Activated CD8-positive, alpha-beta T cell treated with anti-CD3 and anti-CD28 coated beads, Interleukin-2, amount 10 ng/mL, durations not matched to agents 7 days and 5 days (primary cell): ENCODE data around the gene SIN3B. TPM values are rescaled to one million over a fixed set of nuclear protein-coding genes. Genes with fewer than 3 reads are reported as not detected.
A peak's percentile ranks its signal among the peaks of the same experiment; 100 is the strongest.
"Not testable (repeated sequence)": the region's sequence is repeated elsewhere in the genome, so short reads cannot be mapped to it uniquely, and the experiment has no call there.

Experiments
- ATAC-seq: fragments of 150-1000 bp; cut with Tn5 transposase; one replicate; pipeline ENCODE4 v1.10.0; 2021; ENCODE audit warnings: moderate library complexity
- CTCF ChIA-PET: fragments of 350-600 bp; sonication (Branson Sonifier 250); formaldehyde crosslinking; loops from one replicate; lab custom pipeline; 2021; ENCODE audit warnings: antibody characterized with exemption; lab: Charles Lee
- POLR2A ChIA-PET: fragments of 350-600 bp; sonication (Branson Sonifier 250); formaldehyde crosslinking; loops from one replicate; lab custom pipeline; 2021; ENCODE audit warnings: antibody characterized with exemption; lab: Charles Lee
- DNase-seq: peaks from one replicate; pipeline ENCODE4 v3.0.0-alpha.2; 2020
- H3K27ac Mint-ChIP-seq: one replicate; pipeline ENCODE4 v1.8.0; 2021; ENCODE audit warnings: mild to moderate bottlenecking, mixed read lengths
- H3K27me3 Mint-ChIP-seq: one replicate; pipeline ENCODE4 v1.8.0; 2021; ENCODE audit warnings: low read depth, mixed read lengths
- H3K36me3 Mint-ChIP-seq: one replicate; pipeline ENCODE4 v1.8.0; 2021; ENCODE audit warnings: low read depth, mixed read lengths
- H3K4me1 Mint-ChIP-seq: one replicate; pipeline ENCODE4 v1.8.0; 2021; ENCODE audit warnings: low read depth, mixed read lengths
- H3K4me3 Mint-ChIP-seq: one replicate; pipeline ENCODE4 v1.8.0; 2021; ENCODE audit warnings: mild to moderate bottlenecking, mixed read lengths
- H3K9me3 Mint-ChIP-seq: one replicate; pipeline ENCODE4 v1.8.0; 2022; ENCODE audit warnings: mixed read lengths; ENCODE audit not compliant: insufficient read depth
- total RNA-seq, 2 experiments: library from RNA; stranded (reverse); gene quantifications; one replicate each; pipeline ENCODE4 v1.2.3, GENCODE V29; 2021

Gene SIN3B
- 10 to 100 TPM; 30.5 to 31.9 TPM for total RNA-seq

GRCh38 chr19:16829010-16829821, at the start of gene SIN3B:
SIN3B (plus strand) TSS chr19:16829398; CDS start chr19:16829421, 23 bp downstream.
- H3K9me3 Mint-ChIP-seq, result peaks cover 4% of the 10 kb centered on the region
- peaks cover 27% of the 10 kb centered on the region for H3K27me3 Mint-ChIP-seq
- peak within 1 kb of the TSS; percentile 82 for H3K4me3 Mint-ChIP-seq
- peaks cover 33% of the 10 kb centered on the region for H3K4me1 Mint-ChIP-seq
- ATAC-seq, result peak; percentile 87
- H3K36me3 Mint-ChIP-seq, result peaks cover 20% of the 10 kb centered on the region
- CTCF ChIA-PET, result no interaction called here
- peak; percentile 89 for DNase-seq
- H3K27ac Mint-ChIP-seq, result peak within 1 kb of the TSS; percentile 86
- POLR2A ChIA-PET, result interaction anchor here (0.6 kb wide), 1 partner anchor 11 kb away, joined by 4 read pairs; no protein-coding TSS in a partner anchor

- H3K27me3 Mint-ChIP-seq, result peaks cover 7% of the 10 kb centered on the region
- ATAC-seq, result no peak
These were observed 49.5 kb upstream of the SIN3B start for GRCh38 chr19:16779539-16780163.

GRCh38 chr19:16782719-16783118, 46.5 kb upstream of the SIN3B start:
- ChIA-PET CTCF (interaction anchor here (0.6 kb wide), 1 partner anchor 1691 kb away, joined by 3 read pairs; no protein-coding TSS in a partner anchor), POLR2A (no interaction called here)
- H3K9me3 Mint-ChIP-seq, result no peaks in the 10 kb centered on the region
- peaks cover 3% of the 10 kb centered on the region for H3K27me3 Mint-ChIP-seq
- H3K36me3 Mint-ChIP-seq, result no peaks in the 10 kb centered on the region
- no peak for DNase-seq
- no peak overlapping the region for H3K27ac Mint-ChIP-seq
- no peak for ATAC-seq
- no peaks in the 10 kb centered on the region for H3K4me1 Mint-ChIP-seq
- H3K4me3 Mint-ChIP-seq, result no peak overlapping the region

More at GRCh38 chr19:16779539-16780163, 49.5 kb upstream of the SIN3B start:
- no peaks in the 10 kb centered on the region for H3K4me1 Mint-ChIP-seq
- CTCF ChIA-PET, result interaction anchor here (0.9 to 1.3 kb wide), 6 partner anchors 22 to 504 kb away, joined by 3 to 11 read pairs (median 3); no protein-coding TSS in a partner anchor
- H3K9me3 Mint-ChIP-seq, result no peaks in the 10 kb centered on the region
- H3K27ac Mint-ChIP-seq, result no peak overlapping the region
- no peaks in the 10 kb centered on the region for H3K36me3 Mint-ChIP-seq
- no peak overlapping the region for H3K4me3 Mint-ChIP-seq
- POLR2A ChIA-PET, result no interaction called here
- no peak for DNase-seq

GRCh38 chr19:16788479-16788878, 40.7 kb upstream of the SIN3B start:
- Mint-ChIP-seq H3K4me3 (no peak overlapping the region), H3K27me3 (no peaks in the 10 kb centered on the region), H3K9me3 (peaks cover 18% of the 10 kb centered on the region), H3K27ac (no peak overlapping the region), H3K4me1 (no peaks in the 10 kb centered on the region), H3K36me3 (peaks cover 4% of the 10 kb centered on the region)
- ChIA-PET POLR2A (no interaction called here), CTCF (no interaction called here)
- ATAC-seq, result no peak
- DNase-seq, result no peak

- POLR2A ChIA-PET, result no interaction called here
- no peak for DNase-seq
- Mint-ChIP-seq H3K27me3 (no peaks in the 10 kb centered on the region), H3K36me3 (peaks cover 4% of the 10 kb centered on the region), H3K4me1 (no peaks in the 10 kb centered on the region), H3K4me3 (no peak overlapping the region), H3K27ac (no peak overlapping the region), H3K9me3 (peaks cover 18% of the 10 kb centered on the region)
- CTCF ChIA-PET, result no interaction called here
- ATAC-seq, result no peak
These were observed 40.0 kb upstream of the SIN3B start for GRCh38 chr19:16789238-16789637.

- CTCF ChIA-PET, result no interaction called here
- POLR2A ChIA-PET, result no interaction called here
- Mint-ChIP-seq H3K9me3 (peaks cover 18% of the 10 kb centered on the region), H3K27me3 (no peaks in the 10 kb centered on the region), H3K4me3 (no peak overlapping the region), H3K36me3 (peaks cover 4% of the 10 kb centered on the region), H3K4me1 (no peaks in the 10 kb centered on the region), H3K27ac (no peak overlapping the region)
- ATAC-seq, result no peak
- DNase-seq, result no peak
These were observed 39.1 kb upstream of the SIN3B start for GRCh38 chr19:16790051-16790450.

- peaks cover 6% of the 10 kb centered on the region for H3K36me3 Mint-ChIP-seq
- ATAC-seq, result no peak
- H3K9me3 Mint-ChIP-seq, result peaks cover 23% of the 10 kb centered on the region
- no peaks in the 10 kb centered on the region for H3K27me3 Mint-ChIP-seq
- no peaks in the 10 kb centered on the region for H3K4me1 Mint-ChIP-seq
- H3K4me3 Mint-ChIP-seq, result no peak overlapping the region
- CTCF ChIA-PET, result no interaction called here
- H3K27ac Mint-ChIP-seq, result no peak overlapping the region
- no peak for DNase-seq
- POLR2A ChIA-PET, result no interaction called here
These were observed 37.3 kb upstream of the SIN3B start for GRCh38 chr19:16791942-16792341.

GRCh38 chr19:16794456-16795441, 34.4 kb upstream of the SIN3B start:
- Mint-ChIP-seq H3K4me3 (no peak overlapping the region), H3K27me3 (no peaks in the 10 kb centered on the region), H3K27ac (no peak overlapping the region), H3K9me3 (peaks cover 14% of the 10 kb centered on the region), H3K4me1 (no peaks in the 10 kb centered on the region), H3K36me3 (peaks cover 3% of the 10 kb centered on the region)
- ATAC-seq, result no peak
- ChIA-PET POLR2A (no interaction called here), CTCF (no interaction called here)
- no peak for DNase-seq

- ChIA-PET POLR2A (no interaction called here), CTCF (no interaction called here)
- H3K27ac Mint-ChIP-seq, result no peak overlapping the region
- H3K27me3 Mint-ChIP-seq, result no peaks in the 10 kb centered on the region
- no peaks in the 10 kb centered on the region for H3K4me1 Mint-ChIP-seq
- DNase-seq (no peak), ATAC-seq (no peak)
- no peak overlapping the region for H3K4me3 Mint-ChIP-seq
- peaks cover 2% of the 10 kb centered on the region for H3K36me3 Mint-ChIP-seq
- H3K9me3 Mint-ChIP-seq, result peaks cover 10% of the 10 kb centered on the region
These were observed 33.5 kb upstream of the SIN3B start for GRCh38 chr19:16795731-16796130.

- ATAC-seq (no peak), DNase-seq (no peak)
- peaks cover 2% of the 10 kb centered on the region for H3K36me3 Mint-ChIP-seq
- no peak overlapping the region for H3K4me3 Mint-ChIP-seq
- ChIA-PET POLR2A (no interaction called here), CTCF (no interaction called here)
- no peaks in the 10 kb centered on the region for H3K27me3 Mint-ChIP-seq
- no peaks in the 10 kb centered on the region for H3K4me1 Mint-ChIP-seq
- peaks cover 10% of the 10 kb centered on the region for H3K9me3 Mint-ChIP-seq
- no peak overlapping the region for H3K27ac Mint-ChIP-seq
These were observed 31.3 kb upstream of the SIN3B start for GRCh38 chr19:16797876-16798275.

- DNase-seq, H3K4me3 Mint-ChIP-seq, H3K4me1 Mint-ChIP-seq, POLR2A ChIA-PET, H3K27ac Mint-ChIP-seq, H3K36me3 Mint-ChIP-seq, H3K27me3 Mint-ChIP-seq, ATAC-seq, CTCF ChIA-PET: not testable (repeated sequence)
- peaks cover 10% of the 10 kb centered on the region for H3K9me3 Mint-ChIP-seq
These were observed 30.9 kb upstream of the SIN3B start for GRCh38 chr19:16798326-16798725.
